ENCODE data around the gene TMPRSS6.

- TF ChIP-seq YY1 (IDR thresholded peaks at IDR 0.05; ENCODE audit: insufficient read depth, insufficient read length) (no peak), ZNF274 (IDR thresholded peaks at IDR 0.05; ENCODE audit: low read depth, low read length) (no peak), SUZ12 (IDR thresholded peaks at IDR 0.05; ENCODE audit: extremely low read depth, insufficient read depth, insufficient read length) (no peak)
Measured at GRCh38 chr22:37021041-37021440, 88.5 kb downstream of the TMPRSS6 start.

Data from NT2/D1 (cell line).